Mammary epithelial cell (primary cell): ENCODE data around the gene ACKR3.

Experiments used
- EZH2 ChIP-seq: IDR thresholded peaks from 2 replicates; pipeline ENCODE4 v1.6.1; 2012; ENCODE audit warnings: low read length, inconsistent platforms, borderline replicate concordance
- TF ChIP-seq, protein P1 (sequence below), 2 donors: IDR thresholded peaks in 1 of 2; conservative IDR thresholded peaks in 1 of 2; 2 replicates each; pipeline ENCODE4 v1.5.1; 2011 to 2012; ENCODE audit warnings: inconsistent platforms in 2 of 2, low read length in 2 of 2, mild to moderate bottlenecking in 2 of 2, control low read depth in 1 of 2, low read depth in 1 of 2; ENCODE audit not compliant: insufficient read depth in 1 of 2; ENCODE audit errors: extremely low read depth in 1 of 2

DNA sequence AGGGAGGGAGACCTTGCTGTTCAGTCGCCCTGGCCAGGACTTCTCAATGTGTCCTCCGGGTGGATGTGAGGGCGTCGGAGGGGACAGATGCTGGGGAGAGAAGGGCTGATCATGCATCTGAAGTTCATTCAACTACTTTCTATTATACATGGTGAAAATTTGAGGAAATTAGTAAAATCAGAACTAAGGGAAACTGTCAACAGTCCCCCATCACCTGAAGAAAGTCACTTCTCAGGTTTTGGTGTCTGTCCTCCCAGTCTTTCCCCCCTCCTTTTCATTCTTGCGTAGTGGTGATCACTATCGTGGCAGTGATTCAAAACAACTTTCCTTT is 17.4 kb upstream of the ACKR3 start:
- TF ChIP-seq EZH2: no peak
- TF ChIP-seq, protein P1, sequence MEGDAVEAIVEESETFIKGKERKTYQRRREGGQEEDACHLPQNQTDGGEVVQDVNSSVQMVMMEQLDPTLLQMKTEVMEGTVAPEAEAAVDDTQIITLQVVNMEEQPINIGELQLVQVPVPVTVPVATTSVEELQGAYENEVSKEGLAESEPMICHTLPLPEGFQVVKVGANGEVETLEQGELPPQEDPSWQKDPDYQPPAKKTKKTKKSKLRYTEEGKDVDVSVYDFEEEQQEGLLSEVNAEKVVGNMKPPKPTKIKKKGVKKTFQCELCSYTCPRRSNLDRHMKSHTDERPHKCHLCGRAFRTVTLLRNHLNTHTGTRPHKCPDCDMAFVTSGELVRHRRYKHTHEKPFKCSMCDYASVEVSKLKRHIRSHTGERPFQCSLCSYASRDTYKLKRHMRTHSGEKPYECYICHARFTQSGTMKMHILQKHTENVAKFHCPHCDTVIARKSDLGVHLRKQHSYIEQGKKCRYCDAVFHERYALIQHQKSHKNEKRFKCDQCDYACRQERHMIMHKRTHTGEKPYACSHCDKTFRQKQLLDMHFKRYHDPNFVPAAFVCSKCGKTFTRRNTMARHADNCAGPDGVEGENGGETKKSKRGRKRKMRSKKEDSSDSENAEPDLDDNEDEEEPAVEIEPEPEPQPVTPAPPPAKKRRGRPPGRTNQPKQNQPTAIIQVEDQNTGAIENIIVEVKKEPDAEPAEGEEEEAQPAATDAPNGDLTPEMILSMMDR (conservative IDR thresholded peaks at IDR 0.05 in 1 of 2, IDR thresholded peaks at IDR 0.05 in 1 of 2; ENCODE audit: extremely low read depth in 1 of 2, insufficient read depth in 1 of 2, low read depth in 1 of 2, low read length in 2 of 2): no peak
